SKM-1 treated with dmso at 0.1 percent for 144 hours (cell line): ENCODE data around the gene ZBTB8OS.
A peak's percentile ranks its signal among the peaks of the same experiment; 100 is the strongest.
"Not testable (repeated sequence)": the region's sequence is repeated elsewhere in the genome, so short reads cannot be mapped to it uniquely, and the experiment has no call there.

Source experiments
- DNase-seq: peaks from one replicate; lab custom pipeline; 2025; ENCODE audit not compliant: unreplicated experiment; lab: John Stamatoyannopoulos, UW

ZBTB8OS gene

GRCh38 chr1:32650752-32651460 lies 556 bp upstream of the ZBTB8OS start, which contains the start of gene RBBP4:
Gene RBBP4 (plus strand): TSS chr1:32651208. CDS start chr1:32651307, 99 bp downstream.
- DNase-seq, result peak; percentile 97

GRCh38 chr1:32647308-32648134 lies 2.8 kb downstream of the ZBTB8OS start:
- no peak for DNase-seq

- no peak for DNase-seq
These were observed 5.9 kb downstream of the ZBTB8OS start for GRCh38 chr1:32644426-32644825.

- DNase-seq, result not testable (repeated sequence)
These were observed 8.0 kb downstream of the ZBTB8OS start for GRCh38 chr1:32642292-32642827.

GRCh38 chr1:32639489-32640075 lies 10.8 kb downstream of the ZBTB8OS start:
- no peak for DNase-seq

GRCh38 chr1:32636914-32637645 lies 13.3 kb downstream of the ZBTB8OS start:
- no peak for DNase-seq

GRCh38 chr1:32635508-32636277 lies 14.7 kb downstream of the ZBTB8OS start:
- DNase-seq, result no peak

GRCh38 chr1:32632829-32633228 lies 17.5 kb downstream of the ZBTB8OS start:
- no peak for DNase-seq

- not testable (repeated sequence) for DNase-seq
These were observed 20.2 kb downstream of the ZBTB8OS start for GRCh38 chr1:32630173-32630572.

GRCh38 chr1:32627596-32628162 lies 22.7 kb downstream of the ZBTB8OS start:
- DNase-seq, result no peak

- no peak for DNase-seq
These were observed 24.2 kb downstream of the ZBTB8OS start for GRCh38 chr1:32626176-32626575.

- no peak for DNase-seq
These were observed 26.6 kb downstream of the ZBTB8OS start for GRCh38 chr1:32623775-32624174.

- DNase-seq, result no peak
These were observed 27.3 kb downstream of the ZBTB8OS start for GRCh38 chr1:32622806-32623681.

- DNase-seq, result no peak
These were observed 28.1 kb downstream of the ZBTB8OS start for GRCh38 chr1:32622205-32622604.

- no peak for DNase-seq
These were observed 30.5 kb downstream of the ZBTB8OS start for GRCh38 chr1:32619701-32620485.

- no peak for DNase-seq
These were observed 31.6 kb downstream of the ZBTB8OS start for GRCh38 chr1:32618673-32619221.

GRCh38 chr1:32613472-32613871 lies 36.9 kb downstream of the ZBTB8OS start:
- DNase-seq, result no peak
